Activated naive CD4-positive, alpha-beta T cell treated with anti-CD3 and anti-CD28 coated beads for 36 hours (primary cell): Measurements from ENCODE around the gene NRP1. TPM values are rescaled to one million over a fixed set of nuclear protein-coding genes. Genes with fewer than 3 reads are reported as not detected.

Experiments
- CTCF ChIA-PET: fragments of 350-600 bp; sonication (Branson Sonifier 250); formaldehyde crosslinking; loops from one replicate; lab custom pipeline; 2021; ENCODE audit warnings: antibody characterized with exemption; lab: Charles Lee
- DNase-seq: peaks from one replicate; pipeline ENCODE4 v3.0.0-alpha.2; 2020
- H3K27ac Mint-ChIP-seq: one replicate; pipeline ENCODE4 v1.8.0; 2021; ENCODE audit warnings: mild to moderate bottlenecking, mixed read lengths
- H3K27me3 Mint-ChIP-seq: one replicate; pipeline ENCODE4 v1.8.0; 2021; ENCODE audit warnings: low read depth, mixed read lengths
- H3K36me3 Mint-ChIP-seq: one replicate; pipeline ENCODE4 v1.8.0; 2021; ENCODE audit warnings: low read depth, mixed read lengths
- H3K4me1 Mint-ChIP-seq: one replicate; pipeline ENCODE4 v1.8.0; 2021; ENCODE audit warnings: low read depth, mixed read lengths
- H3K4me3 Mint-ChIP-seq: one replicate; pipeline ENCODE4 v1.8.0; 2021; ENCODE audit warnings: mild to moderate bottlenecking, moderate library complexity, mixed read lengths
- H3K9me3 Mint-ChIP-seq: one replicate; pipeline ENCODE4 v1.8.0; 2021; ENCODE audit warnings: mixed read lengths
- intact Hi-C: fragments of 100-400 bp; cut with micrococcal nuclease; formaldehyde crosslinking; loops from one replicate; pipeline ENCODE4 v1.15.1; 2023
- total RNA-seq, 2 experiments: library from RNA; stranded (reverse); gene quantifications; one replicate each; pipeline ENCODE4 v1.2.3, GENCODE V29; 2021

Gene NRP1
- total RNA-seq, 2 experiments from 2014 or later: 0.10 TPM; not detected in 1

- Mint-ChIP-seq H3K27me3 (peaks cover 14% of the 10 kb centered on the region), H3K9me3 (no peaks in the 10 kb centered on the region), H3K27ac (no peak overlapping the region), H3K36me3 (no peaks in the 10 kb centered on the region), H3K4me3 (no peak overlapping the region), H3K4me1 (peaks cover 10% of the 10 kb centered on the region)
- no peak for DNase-seq
- CTCF ChIA-PET: no interaction called here
- intact Hi-C loops: no loop called here
These were observed 157.8 kb downstream of the NRP1 start for GRCh38 chr10:33176688-33177087.

GRCh38 chr10:33174674-33175434, 159.6 kb downstream of the NRP1 start:
- peaks cover 2% of the 10 kb centered on the region for H3K4me1 Mint-ChIP-seq
- H3K4me3 Mint-ChIP-seq: no peak overlapping the region
- DNase-seq: no peak
- intact Hi-C loops: no loop called here
- CTCF ChIA-PET: no interaction called here
- H3K27me3 Mint-ChIP-seq: peaks cover 14% of the 10 kb centered on the region
- H3K9me3 Mint-ChIP-seq: no peaks in the 10 kb centered on the region
- H3K36me3 Mint-ChIP-seq: no peaks in the 10 kb centered on the region
- no peak overlapping the region for H3K27ac Mint-ChIP-seq

GRCh38 chr10:33165911-33166310, 168.6 kb downstream of the NRP1 start:
- CTCF ChIA-PET: no interaction called here
- no peaks in the 10 kb centered on the region for H3K9me3 Mint-ChIP-seq
- no peaks in the 10 kb centered on the region for H3K36me3 Mint-ChIP-seq
- intact Hi-C loops: no loop called here
- H3K27me3 Mint-ChIP-seq: no peaks in the 10 kb centered on the region
- no peak overlapping the region for H3K4me3 Mint-ChIP-seq
- H3K27ac Mint-ChIP-seq: no peak overlapping the region
- H3K4me1 Mint-ChIP-seq: peaks cover 8% of the 10 kb centered on the region
- no peak for DNase-seq

GRCh38 chr10:33164060-33164709, 170.3 kb downstream of the NRP1 start:
- Mint-ChIP-seq H3K36me3 (no peaks in the 10 kb centered on the region), H3K4me3 (no peak overlapping the region), H3K27me3 (no peaks in the 10 kb centered on the region), H3K9me3 (no peaks in the 10 kb centered on the region), H3K4me1 (peaks cover 8% of the 10 kb centered on the region), H3K27ac (no peak overlapping the region)
- DNase-seq: no peak
- CTCF ChIA-PET: no interaction called here
- intact Hi-C loops: no loop called here

- H3K27ac Mint-ChIP-seq: no peak overlapping the region
- no peaks in the 10 kb centered on the region for H3K27me3 Mint-ChIP-seq
- no peaks in the 10 kb centered on the region for H3K36me3 Mint-ChIP-seq
- no peaks in the 10 kb centered on the region for H3K9me3 Mint-ChIP-seq
- H3K4me1 Mint-ChIP-seq: peaks cover 8% of the 10 kb centered on the region
- CTCF ChIA-PET: interaction anchor here (0.5 to 0.6 kb wide), 2 partner anchors 206 to 1479 kb away, joined by 3 to 5 read pairs; no protein-coding TSS in a partner anchor
- DNase-seq: no peak
- H3K4me3 Mint-ChIP-seq: no peak overlapping the region
- intact Hi-C loops: no loop called here
These were observed 172.3 kb downstream of the NRP1 start for GRCh38 chr10:33162248-33162575.

GRCh38 chr10:33161550-33162247, 172.8 kb downstream of the NRP1 start:
- peaks cover 8% of the 10 kb centered on the region for H3K4me1 Mint-ChIP-seq
- CTCF ChIA-PET: interaction anchor here (0.5 kb wide), 1 partner anchor 1479 kb away, joined by 3 read pairs; no protein-coding TSS in a partner anchor
- DNase-seq: no peak
- no peak overlapping the region for H3K4me3 Mint-ChIP-seq
- no peaks in the 10 kb centered on the region for H3K9me3 Mint-ChIP-seq
- H3K27me3 Mint-ChIP-seq: no peaks in the 10 kb centered on the region
- H3K27ac Mint-ChIP-seq: no peak overlapping the region
- intact Hi-C loops: no loop called here
- H3K36me3 Mint-ChIP-seq: no peaks in the 10 kb centered on the region

GRCh38 chr10:33160151-33160550, 174.3 kb downstream of the NRP1 start:
- intact Hi-C loops: no loop called here
- H3K27ac Mint-ChIP-seq: no peak overlapping the region
- peaks cover 17% of the 10 kb centered on the region for H3K4me1 Mint-ChIP-seq
- CTCF ChIA-PET: no interaction called here
- no peak overlapping the region for H3K4me3 Mint-ChIP-seq
- no peak for DNase-seq
- no peaks in the 10 kb centered on the region for H3K9me3 Mint-ChIP-seq
- no peaks in the 10 kb centered on the region for H3K27me3 Mint-ChIP-seq
- no peaks in the 10 kb centered on the region for H3K36me3 Mint-ChIP-seq

GRCh38 chr10:33157103-33157502, 177.4 kb downstream of the NRP1 start:
- intact Hi-C loops: loop anchor here (2.0 kb wide), 1 partner anchor 84 kb away; no protein-coding TSS in a partner anchor
- Mint-ChIP-seq H3K36me3 (no peaks in the 10 kb centered on the region), H3K27me3 (no peaks in the 10 kb centered on the region), H3K27ac (no peak overlapping the region), H3K4me1 (peaks cover 30% of the 10 kb centered on the region), H3K9me3 (no peaks in the 10 kb centered on the region), H3K4me3 (no peak overlapping the region)
- no peak for DNase-seq
- CTCF ChIA-PET: interaction anchor here (0.7 to 1.3 kb wide), 3 partner anchors 14 to 180 kb away, joined by 3 to 4 read pairs (median 3); no protein-coding TSS in a partner anchor

- H3K27me3 Mint-ChIP-seq: no peaks in the 10 kb centered on the region
- CTCF ChIA-PET: interaction anchor here (0.7 to 3.1 kb wide), 17 partner anchors 9 to 147 kb away, joined by 3 to 18 read pairs (median 5); no protein-coding TSS in a partner anchor
- intact Hi-C loops: loop anchor here (1.0 to 2.0 kb wide), 5 partner anchors 36 to 361 kb away; no protein-coding TSS in a partner anchor
- no peak overlapping the region for H3K4me3 Mint-ChIP-seq
- no peaks in the 10 kb centered on the region for H3K9me3 Mint-ChIP-seq
- H3K36me3 Mint-ChIP-seq: no peaks in the 10 kb centered on the region
- H3K4me1 Mint-ChIP-seq: peaks cover 35% of the 10 kb centered on the region
- DNase-seq: peak; percentile 55
- no peak overlapping the region for H3K27ac Mint-ChIP-seq
These were observed 178.5 kb downstream of the NRP1 start for GRCh38 chr10:33155720-33156638.

GRCh38 chr10:33154590-33154989, 179.9 kb downstream of the NRP1 start:
- Mint-ChIP-seq H3K4me3 (no peak overlapping the region), H3K9me3 (no peaks in the 10 kb centered on the region), H3K4me1 (peaks cover 46% of the 10 kb centered on the region), H3K27ac (no peak overlapping the region), H3K27me3 (no peaks in the 10 kb centered on the region), H3K36me3 (no peaks in the 10 kb centered on the region)
- CTCF ChIA-PET: interaction anchor here (0.9 to 3.1 kb wide), 9 partner anchors 11 to 145 kb away, joined by 3 to 18 read pairs (median 5); no protein-coding TSS in a partner anchor
- no peak for DNase-seq
- intact Hi-C loops: loop anchor here (1.0 kb wide), 2 partner anchors 11 to 20 kb away; no protein-coding TSS in a partner anchor

- DNase-seq: no peak
- Mint-ChIP-seq H3K36me3 (no peaks in the 10 kb centered on the region), H3K27me3 (no peaks in the 10 kb centered on the region), H3K9me3 (no peaks in the 10 kb centered on the region), H3K4me1 (peaks cover 46% of the 10 kb centered on the region), H3K27ac (no peak overlapping the region), H3K4me3 (no peak overlapping the region)
- intact Hi-C loops: loop anchor here (1.0 kb wide), 2 partner anchors 11 to 20 kb away; no protein-coding TSS in a partner anchor
- CTCF ChIA-PET: interaction anchor here (0.6 to 3.1 kb wide), 7 partner anchors 11 to 216 kb away, joined by 3 to 18 read pairs (median 3); no protein-coding TSS in a partner anchor
These were observed 180.5 kb downstream of the NRP1 start for GRCh38 chr10:33153968-33154327.
